OCI-LY3 (cell line): ENCODE results near the gene PHPT1.

Experiments
- H2AFZ ChIP-seq: fragments of 200-600, 300-600 bp; shearing (Covaris generic); 2 replicates; pipeline ENCODE4 v1.6.0; 2014; ENCODE audit warnings: antibody characterized with exemption, low read depth, low read length
- H3K27ac ChIP-seq: fragments of 200-600, 300-600 bp; sonication (generic); 2 replicates; pipeline ENCODE4 v1.5.1; 2014; ENCODE audit warnings: mild to moderate bottlenecking, low read length, moderate library complexity, mixed read lengths
- H3K27me3 ChIP-seq: fragments of 200-600, 300-600 bp; sonication (generic); 2 replicates; pipeline ENCODE4 v1.6.1; 2014; ENCODE audit warnings: low read depth, low read length, mixed read lengths
- H3K36me3 ChIP-seq: fragments of 200-600, 300-600 bp; sonication (generic); replicated peaks from 2 replicates; pipeline ENCODE3; 2014; ENCODE audit warnings: low read depth, low read length, mixed read lengths
- H3K4me1 ChIP-seq: fragments of 300-600, 200-600 bp; sonication (generic); 2 replicates; pipeline ENCODE4 v1.6.1; 2014; ENCODE audit warnings: low read length, mixed read lengths
- H3K4me2 ChIP-seq: fragments of 200-600, 300-600 bp; sonication (generic); 2 replicates; pipeline ENCODE4 v1.6.1; 2014; ENCODE audit warnings: low read length, mixed read lengths
- H3K4me3 ChIP-seq: fragments of 300-600, 200-600 bp; sonication (generic); 2 replicates; pipeline ENCODE4 v1.5.1; 2014; ENCODE audit warnings: antibody characterized with exemption, mild to moderate bottlenecking, low read length, moderate library complexity
- H3K79me2 ChIP-seq: fragments of 300-600, 200-600 bp; shearing (Covaris generic); 2 replicates; pipeline ENCODE4 v1.6.1; 2014; ENCODE audit warnings: mild to moderate bottlenecking, low read length, mixed read lengths
- H3K9ac ChIP-seq: fragments of 300-600, 200-600 bp; shearing (Covaris generic); 2 replicates; pipeline ENCODE4 v1.6.0; 2014; ENCODE audit warnings: mild to moderate bottlenecking, low read length, moderate library complexity
- H3K9me3 ChIP-seq: fragments of 200-600, 300-600 bp; shearing (Covaris generic); 2 replicates; pipeline ENCODE4 v1.6.1; 2014; ENCODE audit warnings: low read length, mixed read lengths; ENCODE audit not compliant: insufficient read depth
- H4K20me1 ChIP-seq: fragments of 200-600, 300-600 bp; sonication (generic); 2 replicates; pipeline ENCODE4 v1.6.1; 2016; ENCODE audit warnings: low read length, mixed read lengths; ENCODE audit not compliant: insufficient read depth
- EZH2phosphoT487 ChIP-seq: fragments of 200-600 bp; shearing (Covaris generic); IDR thresholded peaks from 2 replicates; pipeline ENCODE4 v1.6.1; 2018; ENCODE audit warnings: antibody characterized with exemption, mixed run types, low read depth
- TF ChIP-seq, protein P1 (sequence below): fragments of 200-600, 300-600 bp; sonication (generic); IDR thresholded peaks from 2 replicates; pipeline ENCODE4 v1.5.1; 2014; ENCODE audit warnings: antibody characterized with exemption, low read length, low read depth

Gene PHPT1

DNA sequence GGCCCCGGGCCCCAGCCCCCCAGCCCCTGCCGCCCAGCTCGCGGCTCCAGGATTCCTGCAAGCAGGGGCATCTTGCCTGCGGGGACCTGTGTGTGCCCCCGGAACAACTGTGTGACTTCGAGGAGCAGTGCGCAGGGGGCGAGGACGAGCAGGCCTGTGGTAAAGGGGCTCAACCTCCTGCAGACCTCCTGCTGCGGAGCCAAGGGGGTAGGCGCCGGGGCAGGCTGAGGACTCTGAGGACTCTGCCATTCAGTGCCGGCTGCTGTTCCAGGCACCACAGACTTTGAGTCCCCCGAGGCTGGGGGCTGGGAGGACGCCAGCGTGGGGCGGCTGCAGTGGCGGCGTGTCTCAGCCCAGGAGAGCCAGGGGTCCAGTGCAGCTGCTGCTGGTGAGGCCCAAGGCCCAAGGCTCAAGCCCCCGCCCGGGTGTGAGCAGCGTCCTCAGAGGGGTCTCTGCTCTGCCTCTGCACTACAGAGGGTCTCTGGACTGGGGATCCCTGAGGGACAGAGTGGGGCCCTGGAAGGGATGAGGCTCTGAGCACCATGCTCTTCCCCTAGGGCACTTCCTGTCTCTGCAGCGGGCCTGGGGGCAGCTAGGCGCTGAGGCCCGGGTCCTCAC lies 6.4 kb downstream of the PHPT1 start:
- H2AFZ ChIP-seq: no peak overlapping the region
- H3K9me3 ChIP-seq: no peaks in the 10 kb centered on the region
- H3K4me2 ChIP-seq: no peak overlapping the region
- no peak overlapping the region for H3K9ac ChIP-seq
- H3K79me2 ChIP-seq: no peaks in the 10 kb centered on the region
- TF ChIP-seq, protein P1, sequence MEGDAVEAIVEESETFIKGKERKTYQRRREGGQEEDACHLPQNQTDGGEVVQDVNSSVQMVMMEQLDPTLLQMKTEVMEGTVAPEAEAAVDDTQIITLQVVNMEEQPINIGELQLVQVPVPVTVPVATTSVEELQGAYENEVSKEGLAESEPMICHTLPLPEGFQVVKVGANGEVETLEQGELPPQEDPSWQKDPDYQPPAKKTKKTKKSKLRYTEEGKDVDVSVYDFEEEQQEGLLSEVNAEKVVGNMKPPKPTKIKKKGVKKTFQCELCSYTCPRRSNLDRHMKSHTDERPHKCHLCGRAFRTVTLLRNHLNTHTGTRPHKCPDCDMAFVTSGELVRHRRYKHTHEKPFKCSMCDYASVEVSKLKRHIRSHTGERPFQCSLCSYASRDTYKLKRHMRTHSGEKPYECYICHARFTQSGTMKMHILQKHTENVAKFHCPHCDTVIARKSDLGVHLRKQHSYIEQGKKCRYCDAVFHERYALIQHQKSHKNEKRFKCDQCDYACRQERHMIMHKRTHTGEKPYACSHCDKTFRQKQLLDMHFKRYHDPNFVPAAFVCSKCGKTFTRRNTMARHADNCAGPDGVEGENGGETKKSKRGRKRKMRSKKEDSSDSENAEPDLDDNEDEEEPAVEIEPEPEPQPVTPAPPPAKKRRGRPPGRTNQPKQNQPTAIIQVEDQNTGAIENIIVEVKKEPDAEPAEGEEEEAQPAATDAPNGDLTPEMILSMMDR: no peak
- TF ChIP-seq EZH2phosphoT487: no peak
- no peaks in the 10 kb centered on the region for H3K36me3 ChIP-seq
- no peak overlapping the region for H3K27ac ChIP-seq
- H4K20me1 ChIP-seq: peaks cover 4% of the 10 kb centered on the region; the same call in 1 of the 2 replicates
- H3K4me1 ChIP-seq: no peaks in the 10 kb centered on the region
- no peaks in the 10 kb centered on the region for H3K27me3 ChIP-seq
- no peak overlapping the region for H3K4me3 ChIP-seq

DNA sequence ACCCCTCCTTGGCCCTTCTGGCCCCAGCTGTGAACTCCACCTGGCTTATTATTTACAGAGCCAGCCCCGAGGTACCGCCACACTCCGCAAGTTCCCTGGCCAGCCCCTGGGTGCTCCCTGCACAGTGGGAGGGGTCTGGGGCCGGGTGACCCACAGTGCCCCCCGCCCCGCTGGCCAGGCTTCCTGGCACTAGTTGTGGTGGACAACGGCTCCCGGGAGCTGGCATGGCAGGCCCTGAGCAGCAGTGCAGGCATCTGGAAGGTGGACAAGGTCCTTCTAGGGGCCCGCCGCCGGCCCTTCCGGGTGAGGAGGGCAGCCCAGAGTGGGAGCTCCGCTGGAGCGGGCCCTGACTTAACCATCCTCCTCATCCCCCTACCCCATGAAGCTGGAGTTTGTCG lies 6.9 kb downstream of the PHPT1 start:
- Histone ChIP-seq H3K4me3 (no peak overlapping the region), H3K4me2 (no peak overlapping the region), H4K20me1 (peaks cover 4% of the 10 kb centered on the region; the same call in 1 of the 2 replicates), H3K9ac (no peak overlapping the region), H3K36me3 (no peaks in the 10 kb centered on the region), H3K9me3 (no peaks in the 10 kb centered on the region), H3K27me3 (no peaks in the 10 kb centered on the region), H3K27ac (no peak overlapping the region), H3K4me1 (no peaks in the 10 kb centered on the region), H3K79me2 (no peaks in the 10 kb centered on the region), H2AFZ (no peak overlapping the region)
- no peak for TF ChIP-seq EZH2phosphoT487
- TF ChIP-seq, protein P1: no peak

DNA sequence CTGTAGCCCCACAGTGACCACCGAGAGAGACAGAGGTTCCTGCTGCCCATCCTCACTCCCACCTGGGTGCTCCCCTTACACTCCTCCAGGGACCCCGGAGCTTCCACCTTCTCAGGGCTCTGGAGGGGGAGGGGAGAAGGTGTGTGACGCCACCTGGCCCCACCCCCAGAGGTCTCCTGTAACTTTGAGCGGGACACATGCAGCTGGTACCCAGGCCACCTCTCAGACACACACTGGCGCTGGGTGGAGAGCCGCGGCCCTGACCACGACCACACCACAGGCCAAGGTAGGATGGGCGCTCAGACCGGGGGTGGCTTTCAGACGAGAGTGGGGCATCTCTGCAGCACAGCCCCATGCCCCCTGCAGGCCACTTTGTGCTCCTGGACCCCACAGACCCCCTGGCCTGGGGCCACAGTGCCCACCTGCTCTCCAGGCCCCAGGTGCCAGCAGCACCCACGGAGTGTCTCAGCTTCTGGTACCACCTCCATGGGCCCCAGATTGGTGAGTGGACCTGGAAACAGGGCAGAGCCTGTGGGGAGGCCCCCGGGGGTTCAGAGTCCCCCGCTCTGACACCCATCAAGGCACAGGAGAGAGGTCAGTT lies 7.4 kb downstream of the PHPT1 start:
- Histone ChIP-seq H3K27me3 (no peaks in the 10 kb centered on the region), H3K4me1 (no peaks in the 10 kb centered on the region), H4K20me1 (peaks cover 4% of the 10 kb centered on the region; the same call in 1 of the 2 replicates), H3K36me3 (peaks cover 1% of the 10 kb centered on the region), H3K9ac (no peak overlapping the region), H3K9me3 (no peaks in the 10 kb centered on the region), H2AFZ (no peak overlapping the region), H3K4me3 (no peak overlapping the region), H3K79me2 (no peaks in the 10 kb centered on the region), H3K4me2 (no peak overlapping the region), H3K27ac (no peak overlapping the region)
- no peak for TF ChIP-seq EZH2phosphoT487
- TF ChIP-seq, protein P1: no peak

DNA sequence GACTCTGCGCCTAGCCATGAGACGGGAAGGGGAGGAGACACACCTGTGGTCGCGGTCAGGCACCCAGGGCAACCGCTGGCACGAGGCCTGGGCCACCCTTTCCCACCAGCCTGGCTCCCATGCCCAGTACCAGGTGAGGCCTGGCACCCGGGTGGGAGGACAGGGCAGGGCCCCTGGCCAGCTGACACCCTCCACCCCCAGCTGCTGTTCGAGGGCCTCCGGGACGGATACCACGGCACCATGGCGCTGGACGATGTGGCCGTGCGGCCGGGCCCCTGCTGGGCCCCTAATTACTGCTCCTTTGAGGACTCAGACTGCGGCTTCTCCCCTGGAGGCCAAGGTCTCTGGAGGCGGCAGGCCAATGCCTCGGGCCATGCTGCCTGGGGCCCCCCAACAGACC lies 8.0 kb downstream of the PHPT1 start:
- no peak for TF ChIP-seq EZH2phosphoT487
- TF ChIP-seq, protein P1: no peak
- no peak overlapping the region for H2AFZ ChIP-seq
- H3K27me3 ChIP-seq: no peaks in the 10 kb centered on the region
- H3K4me1 ChIP-seq: no peaks in the 10 kb centered on the region
- no peak overlapping the region for H3K9ac ChIP-seq
- no peaks in the 10 kb centered on the region for H3K79me2 ChIP-seq
- peaks cover 4% of the 10 kb centered on the region; the same call in 1 of the 2 replicates for H4K20me1 ChIP-seq
- H3K36me3 ChIP-seq: peaks cover 4% of the 10 kb centered on the region
- no peak overlapping the region for H3K27ac ChIP-seq
- no peaks in the 10 kb centered on the region for H3K9me3 ChIP-seq
- no peak overlapping the region for H3K4me2 ChIP-seq
- H3K4me3 ChIP-seq: no peak overlapping the region
